HEK293T (cell line): ENCODE measurements around the gene DMD.

Experiments
- CTCF ChIA-PET: fragments of 350-600 bp; formaldehyde crosslinking; extraction: SDS; loops from one replicate; lab custom pipeline; 2021; ENCODE audit warnings: antibody characterized with exemption, inconsistent platforms; lab: Yijun Ruan, JAX
- POLR2A ChIA-PET: fragments of 350-600 bp; formaldehyde crosslinking; extraction: SDS; loops from one replicate; lab custom pipeline; 2020; ENCODE audit warnings: antibody characterized with exemption, inconsistent platforms; lab: Yijun Ruan, JAX
- DNase-seq: peaks from one replicate; pipeline ENCODE4 v3.0.0; 2012; ENCODE audit warnings: mixed read lengths; ENCODE audit errors: extremely low spot score
- ARNT ChIP-seq: fragments of 450-650 bp; IDR thresholded peaks from 2 replicates; pipeline ENCODE4 v1.6.1; 2017; ENCODE audit warnings: mild to moderate bottlenecking
- BHLHE40 ChIP-seq: fragments of 450-650 bp; IDR thresholded peaks from 2 replicates; pipeline ENCODE4 v1.6.1; 2016; ENCODE audit warnings: mild to moderate bottlenecking, moderate library complexity, borderline replicate concordance
- CTBP1 ChIP-seq: fragments of 450-650 bp; IDR thresholded peaks from 2 replicates; pipeline ENCODE4 v1.6.1; 2016; ENCODE audit warnings: borderline replicate concordance
- ELF4 ChIP-seq: fragments of 450-650 bp; IDR thresholded peaks from 2 replicates; pipeline ENCODE4 v1.6.1; 2017; ENCODE audit warnings: antibody characterized with exemption
- FOXA1 ChIP-seq: fragments of 450-650 bp; IDR thresholded peaks from 2 replicates; pipeline ENCODE4 v1.6.1; 2016; ENCODE audit warnings: mild to moderate bottlenecking
- FOXK2 ChIP-seq: fragments of 450-650 bp; IDR thresholded peaks from 2 replicates; pipeline ENCODE4 v1.6.1; 2016; ENCODE audit warnings: mild to moderate bottlenecking
- FOXM1 ChIP-seq: fragments of 450-650 bp; IDR thresholded peaks from 2 replicates; pipeline ENCODE4 v1.6.1; 2017; ENCODE audit warnings: mild to moderate bottlenecking, borderline replicate concordance
- HDGF ChIP-seq: fragments of 450-650 bp; IDR thresholded peaks from 2 replicates; pipeline ENCODE4 v1.6.1; 2017; ENCODE audit warnings: antibody characterized with exemption, borderline replicate concordance
- L3MBTL2 ChIP-seq: fragments of 450-650 bp; conservative IDR thresholded peaks from 2 replicates; pipeline ENCODE4 v1.6.1; 2016; ENCODE audit warnings: mild to moderate bottlenecking
- LEF1 ChIP-seq: fragments of 450-650 bp; IDR thresholded peaks from 2 replicates; pipeline ENCODE4 v1.6.1; 2017; ENCODE audit warnings: mild to moderate bottlenecking, borderline replicate concordance
- NFRKB ChIP-seq: fragments of 450-650 bp; IDR thresholded peaks from 2 replicates; pipeline ENCODE4 v1.6.1; 2016; ENCODE audit warnings: mild to moderate bottlenecking, moderate library complexity
- SP1 ChIP-seq: fragments of 450-650 bp; IDR thresholded peaks from 2 replicates; pipeline ENCODE4 v1.6.1; 2017
- SUZ12 ChIP-seq: fragments of 450-650 bp; IDR thresholded peaks from 2 replicates; pipeline ENCODE4 v1.6.1; 2016; ENCODE audit warnings: mild to moderate bottlenecking
- TARDBP ChIP-seq: fragments of 450-650 bp; IDR thresholded peaks from 2 replicates; pipeline ENCODE4 v1.6.1; 2016
- ZNF384 ChIP-seq: fragments of 450-650 bp; IDR thresholded peaks from 2 replicates; pipeline ENCODE4 v1.6.1; 2016
- TF ChIP-seq, protein P1 (sequence below): fragments of 450-650 bp; IDR thresholded peaks from 2 replicates; pipeline ENCODE4 v1.6.1; 2016

The DMD gene

DNA sequence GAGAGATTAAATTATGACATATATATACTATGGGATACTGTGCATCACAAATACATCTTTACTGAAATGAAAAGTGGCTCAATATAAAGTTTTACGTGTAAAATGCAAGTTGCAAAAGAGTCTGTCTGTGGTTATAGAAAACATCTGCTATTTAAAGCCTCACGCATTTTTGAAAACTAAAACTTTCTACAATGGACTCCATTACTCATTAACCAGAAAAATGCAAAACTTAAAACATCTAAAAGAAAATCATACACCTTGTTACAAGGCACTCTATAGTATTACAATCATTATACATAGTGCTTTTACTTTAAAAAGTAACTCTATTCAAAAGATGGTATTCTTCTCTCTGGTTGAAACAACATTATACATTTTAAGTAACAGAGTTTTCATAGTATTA is 755.6 kb downstream of the DMD start:
- TF ChIP-seq LEF1, result no peak
- no peak for TF ChIP-seq FOXM1
- TF ChIP-seq L3MBTL2, result no peak
- ChIA-PET CTCF (no interaction called here), POLR2A (no interaction called here)
- DNase-seq, result no peak

- DNase-seq, result no peak
- POLR2A ChIA-PET, result no interaction called here
- TF ChIP-seq NFRKB (no peak), SP1 (no peak)
- TF ChIP-seq, protein P1, sequence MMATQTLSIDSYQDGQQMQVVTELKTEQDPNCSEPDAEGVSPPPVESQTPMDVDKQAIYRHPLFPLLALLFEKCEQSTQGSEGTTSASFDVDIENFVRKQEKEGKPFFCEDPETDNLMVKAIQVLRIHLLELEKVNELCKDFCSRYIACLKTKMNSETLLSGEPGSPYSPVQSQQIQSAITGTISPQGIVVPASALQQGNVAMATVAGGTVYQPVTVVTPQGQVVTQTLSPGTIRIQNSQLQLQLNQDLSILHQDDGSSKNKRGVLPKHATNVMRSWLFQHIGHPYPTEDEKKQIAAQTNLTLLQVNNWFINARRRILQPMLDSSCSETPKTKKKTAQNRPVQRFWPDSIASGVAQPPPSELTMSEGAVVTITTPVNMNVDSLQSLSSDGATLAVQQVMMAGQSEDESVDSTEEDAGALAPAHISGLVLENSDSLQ, result no peak
- CTCF ChIA-PET, result no interaction called here
Measured at GRCh38 chrX:32451954-32452695, 759.2 kb downstream of the DMD start.

DNA sequence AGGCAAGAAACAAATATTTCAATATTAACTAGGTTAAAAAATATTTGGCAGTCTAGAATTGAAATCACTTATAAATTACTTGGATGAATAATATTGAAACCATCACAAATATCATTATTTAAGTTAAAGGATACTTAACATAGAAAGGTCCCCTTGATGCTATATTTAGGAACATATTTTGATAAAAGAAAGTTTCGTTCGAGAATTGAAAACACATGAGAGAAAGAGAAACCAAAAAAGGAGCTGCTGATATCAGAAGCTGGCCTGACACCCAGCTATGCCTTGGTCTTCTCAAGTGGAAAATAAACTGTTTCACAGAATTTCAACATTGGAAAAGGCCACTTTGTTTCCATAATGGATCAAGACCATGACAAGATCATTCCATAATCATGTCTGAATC is 762.4 kb downstream of the DMD start:
- no peak for DNase-seq
- TF ChIP-seq SUZ12 (no peak), LEF1 (no peak)
- TF ChIP-seq, protein P1, result no peak
- ChIA-PET CTCF (no interaction called here), POLR2A (no interaction called here)

- TF ChIP-seq CTBP1 (no peak), FOXK2 (no peak), ZNF384 (no peak)
- ChIA-PET POLR2A (no interaction called here), CTCF (no interaction called here)
- no peak for DNase-seq
Measured at GRCh38 chrX:32448320-32448719, 763.0 kb downstream of the DMD start.

DNA sequence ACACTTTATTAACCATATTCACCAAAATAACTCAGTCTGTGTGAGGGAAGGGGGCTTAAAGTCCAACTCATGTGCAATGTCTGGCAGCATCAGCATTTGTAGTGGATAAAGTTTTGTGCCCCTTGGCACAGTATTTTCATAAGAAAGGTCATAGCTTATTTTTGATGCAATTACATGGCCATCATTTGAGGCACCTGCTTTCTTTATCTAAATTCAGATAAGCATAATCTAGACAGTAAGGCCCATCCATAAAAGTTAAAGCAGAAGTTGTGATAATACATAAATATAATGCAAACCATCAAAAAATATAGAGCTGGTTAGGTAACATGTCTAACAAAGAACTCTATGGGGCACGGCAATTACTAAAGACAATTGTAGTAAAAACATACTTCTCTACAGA is 763.7 kb downstream of the DMD start:
- no peak for DNase-seq
- CTCF ChIA-PET, result no interaction called here
- TF ChIP-seq ZNF384 (no peak), TARDBP (no peak), SP1 (no peak), L3MBTL2 (no peak), FOXK2 (no peak), CTBP1 (no peak), ARNT (no peak), LEF1 (no peak), ELF4 (no peak), FOXA1 (no peak), FOXM1 (no peak), NFRKB (no peak), BHLHE40 (no peak), HDGF (no peak), SUZ12 (no peak)
- TF ChIP-seq, protein P1, result no peak
- POLR2A ChIA-PET, result no interaction called here

- no peak for DNase-seq
- ChIA-PET POLR2A (no interaction called here), CTCF (no interaction called here)
- TF ChIP-seq TARDBP (no peak), SP1 (no peak), L3MBTL2 (no peak), CTBP1 (no peak), BHLHE40 (no peak), NFRKB (no peak), FOXM1 (no peak), FOXA1 (no peak), ELF4 (no peak), ARNT (no peak)
Measured at GRCh38 chrX:32443841-32444240, 767.5 kb downstream of the DMD start.

- CTCF ChIA-PET, result no interaction called here
Measured at GRCh38 chrX:32421266-32421665, 790.1 kb downstream of the DMD start.

More at GRCh38 chrX:32421266-32421665, 790.1 kb downstream of the DMD start:
- DNase-seq, result no peak
- TF ChIP-seq SUZ12, result no peak
- no peak for TF ChIP-seq HDGF
- no peak for TF ChIP-seq FOXM1
- TF ChIP-seq ELF4, result no peak
- TF ChIP-seq ARNT, result no peak
- no peak for TF ChIP-seq L3MBTL2
- no peak for TF ChIP-seq NFRKB
- TF ChIP-seq TARDBP, result no peak
- TF ChIP-seq ZNF384, result no peak
- TF ChIP-seq, protein P1, result no peak
- no peak for TF ChIP-seq SP1
- no peak for TF ChIP-seq FOXK2
- no peak for TF ChIP-seq CTBP1
- TF ChIP-seq LEF1, result no peak
- no peak for TF ChIP-seq FOXA1
- no peak for TF ChIP-seq BHLHE40
- POLR2A ChIA-PET, result no interaction called here
